GM15510 (cell line): Measurements from ENCODE around the gene DEPP1.

Experiments used
- POLR2A ChIP-seq: IDR thresholded peaks from 3 replicates; pipeline ENCODE4 v1.6.1; 2011; ENCODE audit warnings: borderline replicate concordance; ENCODE audit not compliant: insufficient read length; ENCODE audit errors: extremely low read depth

DEPP1 gene

DNA sequence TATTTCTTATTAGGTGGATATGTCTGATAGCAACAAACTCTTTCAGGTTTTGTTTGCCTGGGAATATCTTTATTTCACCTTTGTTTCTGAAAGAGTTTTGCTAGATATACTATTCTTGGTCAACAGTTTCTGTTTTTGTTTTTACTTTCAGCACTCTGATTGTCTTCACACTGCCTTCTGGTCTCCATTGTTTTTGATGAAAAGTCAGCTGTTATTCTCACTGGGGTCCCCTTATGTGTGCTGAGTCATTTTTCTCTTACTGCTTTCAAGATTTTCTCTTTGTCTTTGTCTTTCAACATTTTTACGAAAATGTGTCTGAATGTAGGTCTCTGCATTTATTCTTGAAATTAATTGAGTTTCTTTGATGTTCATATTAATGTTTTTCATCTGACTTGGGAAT is 34.3 kb downstream of the DEPP1 start:
- no peak for TF ChIP-seq POLR2A

DNA sequence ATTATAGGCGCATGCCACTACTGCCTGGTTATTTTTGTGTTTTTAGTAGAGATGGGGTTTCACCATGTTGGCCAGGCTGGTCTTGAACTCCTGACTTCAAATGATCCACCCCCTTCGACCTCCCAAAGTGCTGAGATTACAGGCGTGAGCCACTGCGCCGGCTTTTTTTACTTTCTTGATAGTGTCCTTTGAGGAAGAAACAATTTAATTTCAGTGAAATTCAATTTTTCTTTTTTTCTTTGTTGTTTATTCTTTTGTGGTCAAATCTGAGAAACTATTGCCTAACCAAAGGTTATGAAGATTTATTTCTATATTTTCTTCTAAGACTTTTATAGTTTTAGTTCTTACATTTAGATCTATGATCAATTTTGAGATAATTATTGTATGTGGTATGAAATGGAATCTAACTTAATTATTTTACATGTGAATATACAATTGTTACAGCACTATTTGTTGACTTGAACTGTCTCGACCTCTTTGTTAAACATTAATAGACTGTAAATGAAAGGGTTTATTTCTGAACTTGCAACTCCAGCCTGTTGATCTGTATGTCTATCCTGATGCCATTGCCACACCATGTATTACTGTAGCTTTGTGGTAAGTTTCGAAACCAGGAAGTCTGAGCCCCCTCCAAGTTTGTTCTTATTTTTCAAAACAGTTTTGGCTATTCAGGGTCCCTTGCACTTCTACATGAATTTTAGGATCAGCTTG is 38.8 kb downstream of the DEPP1 start:
- TF ChIP-seq POLR2A = no peak

DNA sequence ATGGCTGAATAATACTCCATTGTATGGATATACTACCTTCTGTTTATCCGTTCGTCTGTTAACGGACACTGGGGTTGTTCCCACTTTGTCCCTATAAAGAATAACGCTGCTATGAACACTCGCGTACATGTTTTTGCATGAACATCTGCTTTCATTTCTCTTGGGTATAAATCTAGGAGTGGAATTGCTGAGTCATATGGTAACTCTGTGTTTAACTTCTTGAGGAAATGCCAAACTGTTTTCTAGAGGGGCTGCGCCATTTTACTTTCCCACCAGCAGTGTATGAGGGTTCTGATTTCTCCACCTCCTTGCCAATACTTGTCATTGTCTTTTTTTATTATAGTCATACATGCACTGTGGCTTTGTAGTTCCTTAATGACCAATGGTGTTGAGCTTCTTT is 39.7 kb downstream of the DEPP1 start:
- TF ChIP-seq POLR2A = no peak

GRCh38 chr10:44937196-44938005 is 41.2 kb downstream of the DEPP1 start:
- TF ChIP-seq POLR2A = no peak

GRCh38 chr10:44936314-44936975 is 42.2 kb downstream of the DEPP1 start:
- TF ChIP-seq POLR2A = no peak

- no peak for TF ChIP-seq POLR2A
These were observed 42.7 kb downstream of the DEPP1 start for GRCh38 chr10:44935966-44936295.

DNA sequence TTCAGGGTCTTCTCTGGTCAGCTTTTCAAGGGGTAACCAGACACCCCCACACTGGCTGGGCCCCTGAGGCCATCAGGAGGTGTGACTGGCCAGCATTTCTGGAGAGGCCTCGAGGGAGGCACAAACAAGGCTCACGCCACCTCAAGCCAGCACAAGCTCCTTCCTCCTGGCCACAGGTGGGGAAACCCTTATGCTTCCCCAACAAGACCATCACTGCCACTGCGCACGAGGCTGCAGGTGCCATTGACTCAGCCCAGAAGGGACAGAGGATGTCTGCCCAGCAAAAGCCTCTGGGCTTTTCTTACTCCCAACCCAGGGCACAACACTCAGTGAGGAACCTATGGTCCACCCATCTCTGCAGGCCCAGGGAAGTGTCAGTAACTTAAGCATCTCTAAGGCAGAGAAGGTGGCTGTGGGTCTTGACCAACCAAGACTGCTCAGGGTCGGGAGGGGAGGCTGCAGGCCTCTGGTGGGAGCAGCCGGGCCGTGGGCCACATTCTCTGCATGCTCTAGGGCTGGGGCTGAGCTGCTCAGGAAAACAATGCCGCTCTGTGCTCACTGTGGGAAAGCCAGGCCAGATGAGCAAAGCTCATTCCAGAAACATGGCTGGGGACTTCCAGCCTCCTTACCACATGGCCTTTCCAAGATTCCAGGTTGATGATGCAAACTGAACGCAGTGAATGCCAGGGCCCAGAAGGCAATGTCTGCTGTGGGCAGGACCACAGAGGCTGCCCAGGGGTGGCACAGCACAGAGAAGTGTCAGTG is 43.2 kb downstream of the DEPP1 start:
- no peak for TF ChIP-seq POLR2A

- no peak for TF ChIP-seq POLR2A
These were observed 44.0 kb downstream of the DEPP1 start for GRCh38 chr10:44934416-44935200.

GRCh38 chr10:44933451-44934321 is 44.9 kb downstream of the DEPP1 start:
- TF ChIP-seq POLR2A = no peak

DNA sequence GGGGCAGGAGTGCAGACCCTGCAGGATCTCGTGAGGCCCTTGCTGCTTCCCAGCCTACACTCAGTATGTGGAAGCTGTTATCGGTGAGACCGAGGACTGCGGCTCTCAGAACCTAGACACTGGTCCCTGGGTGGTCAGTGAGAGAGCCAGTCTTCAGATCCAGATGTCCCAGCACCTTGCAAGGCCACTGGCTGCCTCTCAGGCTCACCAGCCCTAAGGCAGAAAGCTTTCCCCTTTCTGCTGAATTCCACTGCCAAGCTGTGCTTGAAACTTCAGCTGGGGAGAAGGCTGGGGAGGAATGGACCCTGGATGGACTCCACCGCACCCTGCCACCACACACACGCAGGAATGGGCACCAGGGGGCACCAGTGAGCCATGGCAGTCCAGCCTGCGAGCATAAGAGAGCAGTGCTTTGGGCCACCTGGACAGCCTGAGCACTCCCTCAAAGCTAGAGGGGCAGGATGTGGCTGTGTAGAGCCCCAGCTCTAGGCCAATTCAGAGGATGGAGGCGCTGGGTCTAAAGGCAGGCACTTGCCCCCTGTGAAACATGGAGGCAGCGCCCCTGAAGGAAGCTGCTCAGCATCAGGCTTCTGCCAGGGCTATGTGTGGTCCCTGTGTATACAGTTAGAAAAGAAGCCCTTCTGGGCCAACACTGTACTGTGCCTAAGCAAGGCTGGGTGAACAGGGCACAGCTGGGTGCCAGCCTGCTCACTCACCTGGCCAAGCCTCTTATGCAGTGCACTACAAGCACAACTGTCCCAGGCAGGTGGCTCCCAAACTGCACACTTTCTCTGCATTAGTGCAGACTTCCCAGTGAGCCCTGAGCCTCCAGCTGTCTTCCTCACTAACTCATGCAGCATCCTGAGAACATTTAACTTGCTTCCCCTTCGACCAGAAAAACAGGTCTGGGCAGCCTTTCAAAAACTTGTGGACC is 45.8 kb downstream of the DEPP1 start:
- TF ChIP-seq POLR2A = no peak

DNA sequence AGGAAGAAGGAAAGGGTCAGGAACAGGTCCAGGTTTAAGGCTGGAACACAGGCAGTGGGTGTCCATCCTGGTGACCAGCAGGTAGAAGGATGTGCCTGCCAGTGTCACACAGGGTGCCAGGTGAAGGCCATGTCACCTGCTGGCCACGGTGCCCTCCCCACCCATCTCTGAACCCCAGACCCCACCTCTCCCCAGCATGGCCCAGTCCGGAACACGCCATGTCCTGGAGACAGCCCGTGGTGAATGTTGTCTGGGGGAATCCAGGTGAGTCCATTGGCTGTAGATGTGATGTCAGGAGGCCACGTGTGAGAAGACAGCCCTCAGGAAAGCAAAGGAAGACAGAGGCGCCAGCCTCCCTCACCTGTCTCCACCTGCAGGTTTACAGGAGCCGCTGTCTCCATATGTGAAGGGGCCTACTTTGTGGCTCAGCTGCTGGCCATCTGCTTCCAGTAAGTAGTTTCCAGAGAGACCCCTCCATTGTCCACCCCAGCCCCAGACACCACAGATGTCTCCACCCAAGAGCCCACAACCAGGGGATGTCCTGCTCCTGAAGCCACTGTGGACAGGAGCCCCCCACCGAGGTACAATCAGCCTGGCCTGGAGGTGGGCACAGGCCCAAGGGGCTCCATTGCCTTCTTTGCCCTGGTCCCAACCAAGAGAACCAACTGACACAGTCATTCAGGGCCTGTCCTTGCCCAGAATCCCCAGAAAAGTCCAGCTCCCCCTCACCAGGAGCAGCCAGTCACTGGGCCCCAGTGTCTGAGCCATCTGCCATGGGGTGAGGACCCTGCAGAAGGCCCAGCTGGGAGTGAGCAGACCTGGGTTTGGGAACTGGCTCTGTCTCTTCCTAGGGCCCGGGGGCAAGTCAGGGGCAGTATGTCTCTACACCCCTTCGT is 46.7 kb downstream of the DEPP1 start:
- no peak for TF ChIP-seq POLR2A
